ENCODE data around the gene TRRAP. TPM values are rescaled to one million over a fixed set of nuclear protein-coding genes. Genes with fewer than 3 reads are reported as not detected.

TRRAP gene
- total and polyA plus RNA-seq, 2 of the 8 experiments (the other 6 are each of a cell fraction or from before 2014, with no cell fraction given) = 21.7 to 48.6 TPM

DNA sequence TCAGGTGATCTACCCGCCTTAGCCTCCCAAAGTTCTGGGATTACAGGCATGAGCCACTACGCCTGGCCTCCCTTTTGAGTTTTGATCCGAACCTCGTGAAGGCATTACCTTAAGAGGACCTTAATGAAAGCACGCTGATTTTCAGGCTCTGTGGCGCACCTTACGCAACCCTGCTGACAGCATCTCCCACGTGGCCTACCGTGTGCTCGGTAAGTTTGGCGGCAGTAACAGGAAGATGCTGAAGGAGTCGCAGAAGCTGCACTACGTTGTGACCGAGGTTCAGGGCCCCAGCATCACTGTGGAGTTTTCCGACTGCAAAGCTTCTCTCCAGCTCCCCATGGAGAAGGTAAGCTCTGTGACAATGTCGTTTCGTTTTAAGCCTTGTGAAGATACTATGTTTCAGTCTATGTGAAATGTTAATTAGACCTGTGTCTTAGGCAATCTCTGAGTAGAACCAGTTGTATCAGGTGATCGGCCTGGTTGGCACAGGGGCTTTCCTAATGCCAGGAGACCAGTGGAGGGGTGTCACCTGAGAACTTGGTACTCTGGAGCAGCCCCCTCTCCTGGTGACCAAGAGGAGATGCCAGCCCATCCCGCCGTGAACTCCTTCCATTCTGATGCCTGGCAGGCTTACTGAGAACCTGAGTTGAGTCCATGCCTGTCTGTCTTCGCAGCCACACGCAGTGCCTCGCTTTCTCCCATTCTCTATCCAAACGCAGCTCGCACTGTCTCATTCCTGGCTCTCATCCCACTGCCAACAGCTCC lies 43.5 kb downstream of the TRRAP start:
- Histone ChIP-seq H3K23me2 (ENCODE audit: low read depth, low read length) (no peaks in the 10 kb centered on the region), H3K9me3 (ENCODE audit: insufficient read depth in 2 of 2, low read depth in 1 of 2, low read length in 1 of 2) (no peaks in the 10 kb centered on the region), H3K4ac (replicated peaks; ENCODE audit: insufficient read length, low read depth, low read length) (no peak overlapping the region), H2BK120ac (replicated peaks; ENCODE audit: low read depth, low read length) (no peak overlapping the region), H3K14ac (ENCODE audit: insufficient read length) (no peak overlapping the region), H2AK5ac (ENCODE audit: low read depth, low read length) (no peak overlapping the region), H2BK15ac (ENCODE audit: low read length) (no peak overlapping the region), H3K4me3 (ENCODE audit: extremely low read depth in 1 of 4, insufficient read depth in 2 of 4, low read depth in 3 of 4, low read length in 4 of 4) (no peak overlapping the region), H3K79me1 (ENCODE audit: low read depth, low read length) (peaks cover 2% of the 10 kb centered on the region; the same call in 1 of the 2 replicates), H4K91ac (replicated peaks; ENCODE audit: insufficient read length, low read length) (no peak overlapping the region), H2BK5ac (ENCODE audit: low read depth, low read length) (no peak overlapping the region), H3K56ac (replicated peaks; ENCODE audit: insufficient read length, low read depth, low read length) (no peak overlapping the region), H3K4me1 (replicated peaks in 1 of 4; ENCODE audit: control insufficient read depth in 3 of 4, insufficient read depth in 4 of 4, low read length in 3 of 4) (no peaks in the 10 kb centered on the region), H4K8ac (ENCODE audit: extremely low read depth, insufficient read depth, low read length) (no peak overlapping the region; the same call in 1 of the 2 replicates), H3K23ac (ENCODE audit: insufficient read length) (no peak overlapping the region), H2BK12ac (ENCODE audit: low read depth, low read length) (no peak overlapping the region), H3K79me2 (ENCODE audit: control insufficient read depth in 1 of 2, insufficient read depth in 2 of 2, low read length in 2 of 2) (no peaks in the 10 kb centered on the region), H3K9ac (replicated peaks in 1 of 4; ENCODE audit: extremely low read depth in 1 of 4, low read depth in 3 of 4, low read length in 3 of 4) (no peak overlapping the region), H3K18ac (ENCODE audit: extremely low read depth, low read length) (no peak overlapping the region), H4K20me1 (replicated peaks in 1 of 2; ENCODE audit: control insufficient read depth in 1 of 2, insufficient read depth in 2 of 2, low read length in 2 of 2) (peaks cover 4 to 16% of the 10 kb centered on the region in 2 experiments), H3K27me3 (replicated peaks in 1 of 4; ENCODE audit: control insufficient read depth in 3 of 4, extremely low read depth in 1 of 4, insufficient read depth in 3 of 4, low read length in 3 of 4) (no peaks in the 10 kb centered on the region), H2BK20ac (ENCODE audit: low read length) (no peak overlapping the region), H3K27ac (ENCODE audit: low read depth, low read length) (no peak overlapping the region), H3K36me3 (ENCODE audit: control insufficient read depth in 2 of 4, insufficient read depth in 4 of 4, low read length in 3 of 4) (peaks cover 23 to 64% (median 49%) of the 10 kb centered on the region in 4 experiments), H4K5ac (ENCODE audit: insufficient read length, low read depth, low read length) (no peak overlapping the region), H2AFZ (ENCODE audit: low read length) (no peak overlapping the region), H3K4me2 (ENCODE audit: insufficient read depth in 1 of 2, low read depth in 2 of 2, low read length in 2 of 2) (no peak overlapping the region)
- ChIA-PET POLR2A (ENCODE audit: partially characterized antibody) (interaction anchor here (0.9 kb wide), 1 partner anchor 15 kb away, joined by 3 read pairs; no protein-coding TSS in a partner anchor), CTCF (ENCODE audit: partially characterized antibody) (interaction anchor here (0.8 to 1.5 kb wide), 8 partner anchors 8 to 44 kb away, joined by 3 to 4 read pairs (median 3); partner anchors contain the start of gene TRRAP)
- no peak for FAIRE-seq
- 94% methylated on average over 25 of the region's 25 CpGs; no CpG with 5 or more reads in 1 of the 2 experiments for WGBS, 2 experiments (ENCODE audit: extremely low coverage in 1 of 2, insufficient coverage in 1 of 2, insufficient read length in 1 of 2, insufficient replicate concordance in 2 of 2, low coverage in 1 of 2, low lambda C conversion rate in 2 of 2, missing lambda C conversion rate in 1 of 2)
- TF ChIP-seq ZNF274 (IDR thresholded peaks at IDR 0.05; ENCODE audit: borderline replicate concordance, extremely low read depth, low read length) (no peak), RXRA (IDR thresholded peaks at IDR 0.05; ENCODE audit: insufficient read depth, low read depth, low read length) (no peak), RBBP5 (IDR thresholded peaks at IDR 0.05; ENCODE audit: borderline replicate concordance, low read depth, low read length) (no peak), KDM1A (IDR thresholded peaks at IDR 0.05; ENCODE audit: borderline replicate concordance, low read length) (no peak), BRCA1 (IDR thresholded peaks at IDR 0.05; ENCODE audit: low read depth, low read length) (no peak), SP1 (IDR thresholded peaks at IDR 0.05; ENCODE audit: low read depth, low read length) (no peak), CTCF (IDR thresholded peaks at IDR 0.05; ENCODE audit: control extremely low read depth in 1 of 3, insufficient read depth in 1 of 3, low read depth in 1 of 3, low read length in 3 of 3) (peak; percentile 22 to 59 (median 50))
- TF ChIP-seq, protein P1, sequence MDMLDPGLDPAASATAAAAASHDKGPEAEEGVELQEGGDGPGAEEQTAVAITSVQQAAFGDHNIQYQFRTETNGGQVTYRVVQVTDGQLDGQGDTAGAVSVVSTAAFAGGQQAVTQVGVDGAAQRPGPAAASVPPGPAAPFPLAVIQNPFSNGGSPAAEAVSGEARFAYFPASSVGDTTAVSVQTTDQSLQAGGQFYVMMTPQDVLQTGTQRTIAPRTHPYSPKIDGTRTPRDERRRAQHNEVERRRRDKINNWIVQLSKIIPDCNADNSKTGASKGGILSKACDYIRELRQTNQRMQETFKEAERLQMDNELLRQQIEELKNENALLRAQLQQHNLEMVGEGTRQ (IDR thresholded peaks at IDR 0.05; ENCODE audit: low read length) = no peak
- peak in 1 of 2 experiments; percentile 50 for DNase-seq (ENCODE audit: low read depth in 1 of 2, low spot score in 2 of 2)

Measured in H1 (cell line).